Measurements from ENCODE around the gene ADCY3. TPM values are rescaled to one million over a fixed set of nuclear protein-coding genes. Genes with fewer than 3 reads are reported as not detected.
A peak's percentile ranks its signal among the peaks of the same experiment; 100 is the strongest.

Gene ADCY3
- total RNA-seq, result 10 to 100 TPM; 55.4 to 55.7 TPM

GRCh38 chr2:24920098-24920808 lies at the start of gene ADCY3:
TSS of gene ADCY3 (minus strand) at chr2:24920237. CDS start at chr2:24918987, 1,250 bp downstream.
- Mint-ChIP-seq H3K36me3 (peaks cover 14% of the 10 kb centered on the region), H3K4me1 (peaks cover 28% of the 10 kb centered on the region), H3K4me3 (peak within 1 kb of the TSS; percentile 88), H3K27me3 (peaks cover 7% of the 10 kb centered on the region), H3K27ac (peak within 1 kb of the TSS; percentile 85), H3K9me3 (no peaks in the 10 kb centered on the region)
- peak; percentile 78 for DNase-seq

GRCh38 chr2:24969784-24970183 lies 49.7 kb upstream of the ADCY3 start:
- H3K36me3 Mint-ChIP-seq, result peaks cover 12% of the 10 kb centered on the region
- no peaks in the 10 kb centered on the region for H3K27me3 Mint-ChIP-seq
- no peaks in the 10 kb centered on the region for H3K9me3 Mint-ChIP-seq
- DNase-seq, result no peak
- no peak overlapping the region for H3K27ac Mint-ChIP-seq
- peaks cover 9% of the 10 kb centered on the region for H3K4me1 Mint-ChIP-seq
- H3K4me3 Mint-ChIP-seq, result no peak overlapping the region

GRCh38 chr2:24961903-24962302 lies 41.9 kb upstream of the ADCY3 start:
- no peak for DNase-seq
- H3K4me3 Mint-ChIP-seq, result no peak overlapping the region
- peaks cover 5% of the 10 kb centered on the region for H3K4me1 Mint-ChIP-seq
- H3K27me3 Mint-ChIP-seq, result no peaks in the 10 kb centered on the region
- no peak overlapping the region for H3K27ac Mint-ChIP-seq
- H3K9me3 Mint-ChIP-seq, result no peaks in the 10 kb centered on the region
- peaks cover 37% of the 10 kb centered on the region for H3K36me3 Mint-ChIP-seq

GRCh38 chr2:24959761-24960160 lies 39.7 kb upstream of the ADCY3 start:
- DNase-seq, result no peak
- peaks cover 7% of the 10 kb centered on the region for H3K9me3 Mint-ChIP-seq
- H3K27ac Mint-ChIP-seq, result no peak overlapping the region
- peaks cover 5% of the 10 kb centered on the region for H3K4me1 Mint-ChIP-seq
- no peak overlapping the region for H3K4me3 Mint-ChIP-seq
- H3K27me3 Mint-ChIP-seq, result no peaks in the 10 kb centered on the region
- peaks cover 51% of the 10 kb centered on the region for H3K36me3 Mint-ChIP-seq

GRCh38 chr2:24958411-24958935 lies 38.4 kb upstream of the ADCY3 start:
- H3K9me3 Mint-ChIP-seq, result peaks cover 7% of the 10 kb centered on the region
- DNase-seq, result no peak
- H3K36me3 Mint-ChIP-seq, result peaks cover 58% of the 10 kb centered on the region
- peaks cover 8% of the 10 kb centered on the region for H3K4me1 Mint-ChIP-seq
- H3K4me3 Mint-ChIP-seq, result no peak overlapping the region
- H3K27me3 Mint-ChIP-seq, result no peaks in the 10 kb centered on the region
- no peak overlapping the region for H3K27ac Mint-ChIP-seq

- peaks cover 61% of the 10 kb centered on the region for H3K36me3 Mint-ChIP-seq
- no peak overlapping the region for H3K27ac Mint-ChIP-seq
Measured at GRCh38 chr2:24957976-24958375, 37.9 kb upstream of the ADCY3 start.

GRCh38 chr2:24957221-24957620 lies 37.2 kb upstream of the ADCY3 start:
- H3K27ac Mint-ChIP-seq, result no peak overlapping the region
- H3K9me3 Mint-ChIP-seq, result peaks cover 7% of the 10 kb centered on the region
- H3K36me3 Mint-ChIP-seq, result peaks cover 62% of the 10 kb centered on the region
- no peak for DNase-seq
- H3K4me3 Mint-ChIP-seq, result no peak overlapping the region
- peaks cover 8% of the 10 kb centered on the region for H3K4me1 Mint-ChIP-seq
- no peaks in the 10 kb centered on the region for H3K27me3 Mint-ChIP-seq

More at GRCh38 chr2:24957976-24958375, 37.9 kb upstream of the ADCY3 start:
- DNase-seq, result no peak
- H3K9me3 Mint-ChIP-seq, result peaks cover 7% of the 10 kb centered on the region
- H3K4me3 Mint-ChIP-seq, result no peak overlapping the region
- peaks cover 8% of the 10 kb centered on the region for H3K4me1 Mint-ChIP-seq
- no peaks in the 10 kb centered on the region for H3K27me3 Mint-ChIP-seq

GRCh38 chr2:24955921-24956320 lies 35.9 kb upstream of the ADCY3 start:
- H3K4me3 Mint-ChIP-seq, result no peak overlapping the region

GRCh38 chr2:24955232-24955631 lies 35.2 kb upstream of the ADCY3 start:
- Mint-ChIP-seq H3K4me1 (peaks cover 8% of the 10 kb centered on the region), H3K36me3 (peaks cover 58% of the 10 kb centered on the region), H3K4me3 (no peak overlapping the region), H3K9me3 (peaks cover 7% of the 10 kb centered on the region), H3K27ac (no peak overlapping the region), H3K27me3 (no peaks in the 10 kb centered on the region)
- DNase-seq, result no peak

More at GRCh38 chr2:24955921-24956320, 35.9 kb upstream of the ADCY3 start:
- no peak overlapping the region for H3K27ac Mint-ChIP-seq
- H3K27me3 Mint-ChIP-seq, result no peaks in the 10 kb centered on the region
- H3K9me3 Mint-ChIP-seq, result peaks cover 7% of the 10 kb centered on the region
- peaks cover 8% of the 10 kb centered on the region for H3K4me1 Mint-ChIP-seq
- no peak for DNase-seq
- peaks cover 58% of the 10 kb centered on the region for H3K36me3 Mint-ChIP-seq

GRCh38 chr2:24950102-24950501 lies 30.1 kb upstream of the ADCY3 start:
- Mint-ChIP-seq H3K36me3 (peaks cover 22% of the 10 kb centered on the region), H3K27ac (no peak overlapping the region)

GRCh38 chr2:24948506-24948905 lies 28.5 kb upstream of the ADCY3 start:
- Mint-ChIP-seq H3K36me3 (peaks cover 8% of the 10 kb centered on the region), H3K4me1 (no peaks in the 10 kb centered on the region), H3K27me3 (no peaks in the 10 kb centered on the region), H3K4me3 (no peak overlapping the region), H3K27ac (no peak overlapping the region), H3K9me3 (no peaks in the 10 kb centered on the region)
- no peak for DNase-seq

More at GRCh38 chr2:24950102-24950501, 30.1 kb upstream of the ADCY3 start:
- no peak for DNase-seq
- Mint-ChIP-seq H3K4me3 (no peak overlapping the region), H3K4me1 (peaks cover 3% of the 10 kb centered on the region), H3K9me3 (no peaks in the 10 kb centered on the region), H3K27me3 (no peaks in the 10 kb centered on the region)

- Mint-ChIP-seq H3K9me3 (no peaks in the 10 kb centered on the region), H3K4me3 (no peak overlapping the region)
Measured at GRCh38 chr2:24947561-24948157, 27.6 kb upstream of the ADCY3 start.

GRCh38 chr2:24945907-24946306 lies 25.9 kb upstream of the ADCY3 start:
- no peaks in the 10 kb centered on the region for H3K27me3 Mint-ChIP-seq
- no peak overlapping the region for H3K27ac Mint-ChIP-seq
- no peaks in the 10 kb centered on the region for H3K9me3 Mint-ChIP-seq
- no peak overlapping the region for H3K4me3 Mint-ChIP-seq
- DNase-seq, result no peak
- no peaks in the 10 kb centered on the region for H3K4me1 Mint-ChIP-seq
- peaks cover 2% of the 10 kb centered on the region for H3K36me3 Mint-ChIP-seq

More at GRCh38 chr2:24947561-24948157, 27.6 kb upstream of the ADCY3 start:
- DNase-seq, result no peak
- Mint-ChIP-seq H3K36me3 (peaks cover 4% of the 10 kb centered on the region), H3K27me3 (no peaks in the 10 kb centered on the region), H3K27ac (no peak overlapping the region), H3K4me1 (no peaks in the 10 kb centered on the region)

- Mint-ChIP-seq H3K9me3 (no peaks in the 10 kb centered on the region), H3K36me3 (peaks cover 2% of the 10 kb centered on the region), H3K4me1 (no peaks in the 10 kb centered on the region), H3K4me3 (no peak overlapping the region), H3K27ac (no peak overlapping the region), H3K27me3 (no peaks in the 10 kb centered on the region)
- no peak for DNase-seq
Measured at GRCh38 chr2:24943427-24944053, 23.5 kb upstream of the ADCY3 start.

- no peak for DNase-seq
- Mint-ChIP-seq H3K4me3 (no peak overlapping the region), H3K4me1 (no peaks in the 10 kb centered on the region), H3K36me3 (no peaks in the 10 kb centered on the region), H3K27me3 (no peaks in the 10 kb centered on the region), H3K9me3 (no peaks in the 10 kb centered on the region), H3K27ac (no peak overlapping the region)
Measured at GRCh38 chr2:24939353-24939752, 19.3 kb upstream of the ADCY3 start.

Data from activated naive CD8-positive, alpha-beta T cell treated with anti-CD3 and anti-CD28 coated beads for 36 hours (primary cell).